IMR-90 (cell line): ENCODE results near the gene SLC27A2. TPM values are rescaled to one million over a fixed set of nuclear protein-coding genes. Genes with fewer than 3 reads are reported as not detected.
"Not testable (repeated sequence)": the region's sequence is repeated elsewhere in the genome, so short reads cannot be mapped to it uniquely, and the experiment has no call there.

Experiments used
- ATAC-seq: fragments of 200-7000 bp; cut with Tn5 transposase; 2 replicates; pipeline ENCODE4 v1.9.1; 2020; ENCODE audit warnings: low read depth, mild to moderate bottlenecking, moderate library complexity
- BruUV-seq: library from RNA; stranded (reverse); fragments of 400-500 nt; replicated peaks from 2 replicates; lab custom pipeline; 2021; lab: Mats Ljungman, UMichigan
- CTCF ChIA-PET: fragments of 300-600 bp; formaldehyde crosslinking; extraction: SDS; loops from one replicate; lab custom pipeline; 2021; ENCODE audit warnings: antibody characterized with exemption; lab: Yijun Ruan, JAX
- POLR2A ChIA-PET: fragments of 300-600 bp; sonication (Branson Sonifier 250); formaldehyde crosslinking; loops from one replicate; lab custom pipeline; 2022; ENCODE audit warnings: antibody characterized with exemption; ENCODE audit not compliant: unreplicated experiment; lab: Charles Lee
- DNase-seq: peaks from one replicate; pipeline ENCODE4 v3.0.0; 2013
- H2AFZ ChIP-seq: replicated peaks from 2 replicates; pipeline ENCODE3; 2013; ENCODE audit warnings: low read length, mild to moderate bottlenecking; ENCODE audit not compliant: poor library complexity
- H2AK5ac ChIP-seq: 2 replicates; pipeline ENCODE4 v1.6.1; 2013; ENCODE audit warnings: low read depth, low read length, inconsistent platforms
- H2AK9ac ChIP-seq: replicated peaks from 2 replicates; pipeline ENCODE3; 2013; ENCODE audit warnings: mild to moderate bottlenecking, low read depth, low read length, moderate library complexity; ENCODE audit not compliant: poor library complexity
- H2BK120ac ChIP-seq: 2 replicates; pipeline ENCODE4 v1.6.1; 2013; ENCODE audit warnings: low read depth, low read length, inconsistent platforms
- H2BK15ac ChIP-seq: 3 replicates; pipeline ENCODE4 v1.6.1; 2013; ENCODE audit warnings: low read depth, low read length, inconsistent platforms
- H2BK20ac ChIP-seq: 2 replicates; pipeline ENCODE4 v1.6.1; 2013; ENCODE audit warnings: low read depth, mild to moderate bottlenecking, inconsistent platforms, low read length, moderate library complexity
- H2BK5ac ChIP-seq: 2 replicates; pipeline ENCODE4 v1.6.1; 2013; ENCODE audit warnings: mild to moderate bottlenecking, low read depth, low read length, inconsistent platforms; ENCODE audit not compliant: poor library complexity, severe bottlenecking
- H3K14ac ChIP-seq: replicated peaks from 2 replicates; pipeline ENCODE4 v1.6.1; 2013; ENCODE audit warnings: low read depth, low read length, inconsistent platforms
- H3K18ac ChIP-seq: 2 replicates; pipeline ENCODE4 v1.6.1; 2013; ENCODE audit warnings: low read depth, low read length, control low read depth
- H3K23ac ChIP-seq: 2 replicates; pipeline ENCODE4 v1.6.1; 2013; ENCODE audit warnings: low read depth, low read length, inconsistent platforms
- H3K27ac ChIP-seq: 2 replicates; pipeline ENCODE4 v1.5.1; 2013; ENCODE audit warnings: mild to moderate bottlenecking, control low read depth, low read length; ENCODE audit not compliant: insufficient read depth
- H3K27me3 ChIP-seq: 2 replicates; pipeline ENCODE4 v1.6.1; 2013; ENCODE audit warnings: low read length; ENCODE audit not compliant: control insufficient read depth, insufficient read depth
- H3K36me3 ChIP-seq: 2 replicates; pipeline ENCODE4 v1.6.1; 2013; ENCODE audit warnings: low read length, mixed read lengths; ENCODE audit not compliant: control insufficient read depth, insufficient read depth
- H3K4ac ChIP-seq: 2 replicates; pipeline ENCODE4 v1.6.1; 2013; ENCODE audit warnings: low read depth, low read length, inconsistent platforms
- H3K4me1 ChIP-seq: 2 replicates; pipeline ENCODE4 v1.6.1; 2013; ENCODE audit warnings: low read length, mixed read lengths; ENCODE audit not compliant: control insufficient read depth, insufficient read depth
- H3K4me2 ChIP-seq: 2 replicates; pipeline ENCODE4 v1.6.1; 2013; ENCODE audit warnings: low read depth, mild to moderate bottlenecking, control low read depth, low read length, moderate library complexity
- H3K4me3 ChIP-seq: 2 replicates; pipeline ENCODE4 v1.5.1; 2013; ENCODE audit warnings: low read depth, mild to moderate bottlenecking, control low read depth, low read length, moderate library complexity; ENCODE audit not compliant: insufficient read depth
- H3K56ac ChIP-seq: 2 replicates; pipeline ENCODE4 v1.6.1; 2013; ENCODE audit warnings: low read length, inconsistent platforms; ENCODE audit not compliant: insufficient read depth; ENCODE audit errors: extremely low read depth
- H3K79me1 ChIP-seq, 2 experiments: 2 replicates each; pipeline ENCODE4 v1.6.1; 2013; ENCODE audit warnings: low read length in 2 of 2, inconsistent platforms in 1 of 2, low read depth in 1 of 2
- H3K9ac ChIP-seq: 2 replicates; pipeline ENCODE4 v1.6.1; 2013; ENCODE audit warnings: low read depth, low read length, control low read depth
- H3K9me1 ChIP-seq: 2 replicates; pipeline ENCODE4 v1.6.1; 2013; ENCODE audit warnings: low read length, inconsistent platforms; ENCODE audit not compliant: insufficient read depth
- H3K9me3 ChIP-seq: 2 replicates; pipeline ENCODE4 v1.6.1; 2013; ENCODE audit warnings: low read length; ENCODE audit not compliant: control insufficient read depth, insufficient read depth
- H4K20me1 ChIP-seq: 2 replicates; pipeline ENCODE4 v1.6.1; 2013; ENCODE audit warnings: low read length, inconsistent platforms; ENCODE audit not compliant: insufficient read depth
- H4K5ac ChIP-seq: 2 replicates; pipeline ENCODE4 v1.6.1; 2013; ENCODE audit warnings: mild to moderate bottlenecking, low read depth, low read length, control low read depth
- H4K8ac ChIP-seq, 2 experiments: 2 replicates each; pipeline ENCODE4 v1.6.1; 2013; ENCODE audit warnings: low read depth in 2 of 2, low read length in 2 of 2, control low read depth in 1 of 2, inconsistent platforms in 1 of 2
- H4K91ac ChIP-seq: 2 replicates; pipeline ENCODE4 v1.6.1; 2013; ENCODE audit warnings: low read depth, low read length, inconsistent platforms; ENCODE audit not compliant: insufficient read depth
- BHLHE40 ChIP-seq: fragments of 150-350 bp; IDR thresholded peaks from 2 replicates; pipeline ENCODE4 v1.6.1; 2016; ENCODE audit warnings: mild to moderate bottlenecking, low read depth, low read length
- CEBPB ChIP-seq: IDR thresholded peaks from 2 replicates; pipeline ENCODE4 v1.6.1; 2012; ENCODE audit warnings: low read depth, low read length, improper control_type of control experiment
- CHD1 ChIP-seq: IDR thresholded peaks from 2 replicates; pipeline ENCODE4 v1.6.1; 2012; ENCODE audit warnings: low read depth, low read length, improper control_type of control experiment
- FOS ChIP-seq: fragments of 150-350 bp; IDR thresholded peaks from 2 replicates; pipeline ENCODE4 v1.6.1; 2016; ENCODE audit warnings: low read depth, low read length
- MXI1 ChIP-seq: IDR thresholded peaks from 2 replicates; pipeline ENCODE4 v1.6.1; 2012; ENCODE audit warnings: low read depth, mild to moderate bottlenecking, low read length, moderate library complexity, borderline replicate concordance
- POLR2A ChIP-seq: IDR thresholded peaks from 2 replicates; pipeline ENCODE4 v1.6.1; 2012; ENCODE audit warnings: mild to moderate bottlenecking, low read depth, low read length
- RAD21 ChIP-seq: IDR thresholded peaks from 2 replicates; pipeline ENCODE4 v1.6.1; 2012; ENCODE audit warnings: low read length, improper control_type of control experiment
- RCOR1 ChIP-seq: IDR thresholded peaks from 2 replicates; pipeline ENCODE4 v1.6.1; 2012; ENCODE audit warnings: mild to moderate bottlenecking, low read length, improper control_type of control experiment; ENCODE audit not compliant: insufficient replicate concordance
- RFX5 ChIP-seq: IDR thresholded peaks from 2 replicates; pipeline ENCODE4 v1.8.0; 2012; ENCODE audit warnings: low read depth, mild to moderate bottlenecking, low read length, moderate library complexity
- SMC3 ChIP-seq: fragments of 150-350 bp; IDR thresholded peaks from 2 replicates; pipeline ENCODE4 v1.6.1; 2016; ENCODE audit warnings: low read depth, mild to moderate bottlenecking, antibody characterized with exemption, low read length, moderate library complexity
- WGBS, 2 experiments: methylation state at CpG; one replicate each; pipeline versions ENCODE4 v1.1.5 to v1.1.7; 2013; ENCODE audit warnings: missing lambda C conversion rate in 2 of 2; ENCODE audit not compliant: insufficient read length in 1 of 2; ENCODE audit errors: extremely low coverage in 2 of 2; 5-methylcytosine and 5-hydroxymethylcytosine counted together
- dilution Hi-C: fragments of 300-500 bp; cut with HindIII; formaldehyde crosslinking; loops from one replicate; pipeline ENCODE4 v1.14.3; 2018; ENCODE audit warnings: low sequenced_read_pairs; ENCODE audit not compliant: unreplicated experiment
- in situ Hi-C: fragments of 300-500 bp; cut with MboI; formaldehyde crosslinking; loops from 3 replicates; pipeline ENCODE4 v1.14.3; 2019; ENCODE audit warnings: low sequenced_read_pairs, inconsistent platforms, mixed read lengths
- intact Hi-C: fragments of 100-400 bp; cut with micrococcal nuclease; formaldehyde crosslinking; loops from 2 replicates; pipeline ENCODE4 v1.10.0; 2022
- polyA plus RNA-seq, 3 experiments: library from polyadenylated mRNA; depleted of rRNA; stranded (reverse); fragments of >200 nt; gene quantifications; 2 replicates each; pipeline ENCODE4 v1.2.3, GENCODE V29; 2012; ENCODE audit warnings: low replicate concordance in 1 of 3
- total RNA-seq: library from RNA; depleted of rRNA; stranded (reverse); fragments of >200 nt; gene quantifications from 2 replicates; pipeline ENCODE4 v1.2.3, GENCODE V29; 2012
- TF ChIP-seq, protein P1 (sequence below): fragments of 150-350 bp; IDR thresholded peaks from 2 replicates; pipeline ENCODE4 v1.6.1; 2017; ENCODE audit warnings: mild to moderate bottlenecking, antibody characterized with exemption, low read length, low read depth
- TF ChIP-seq, protein P2 (sequence below): fragments of 150-350 bp; IDR thresholded peaks from 2 replicates; pipeline ENCODE4 v1.6.1; 2016; ENCODE audit warnings: low read depth, mild to moderate bottlenecking, low read length, moderate library complexity, borderline replicate concordance

SLC27A2 gene
- total and polyA plus RNA-seq, 2 of the 4 experiments (the other 2 are of a cell fraction): under 0.01 TPM; not detected in 1

DNA sequence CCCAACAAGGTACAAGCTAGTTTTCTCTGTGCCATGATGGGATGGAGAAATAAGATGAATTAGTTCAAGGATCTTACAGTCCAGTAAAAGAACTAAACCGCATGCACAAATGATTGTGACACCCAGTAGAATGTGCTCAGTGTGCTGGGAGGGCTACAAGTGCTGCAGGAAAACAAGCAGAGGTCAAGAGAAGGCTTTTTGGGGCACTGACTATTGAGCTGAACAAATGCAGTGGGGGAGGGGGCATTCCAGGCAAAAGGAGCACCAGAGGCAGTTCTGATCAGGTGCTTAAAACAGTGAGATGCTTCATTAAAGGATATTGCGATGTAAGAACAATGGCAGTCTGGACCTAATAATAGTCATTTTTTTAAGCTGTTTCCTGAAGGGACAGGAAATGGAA lies 6.0 kb downstream of the SLC27A2 start:
- no peak for ATAC-seq

DNA sequence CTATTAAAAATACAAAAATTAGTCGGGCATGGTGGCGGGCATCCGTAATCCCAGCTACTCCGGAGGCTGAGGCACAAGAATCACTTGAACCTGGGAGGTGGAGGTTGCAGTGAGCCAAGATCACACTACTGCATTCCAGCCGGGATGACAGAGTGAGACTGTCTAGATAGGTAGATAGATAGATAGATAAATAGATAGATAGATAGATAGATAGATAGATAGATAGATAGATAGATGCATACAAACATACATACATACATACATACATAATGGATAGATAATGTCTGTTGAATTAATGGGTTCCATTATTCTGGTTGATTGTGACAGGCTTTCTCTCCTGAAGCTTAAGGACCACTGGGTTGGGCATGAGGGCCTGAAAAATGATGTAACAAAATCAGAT lies 6.8 kb downstream of the SLC27A2 start:
- in situ Hi-C loops, H2AK9ac ChIP-seq, H3K18ac ChIP-seq, intact Hi-C loops, BruUV-seq, H3K27ac ChIP-seq, H3K4ac ChIP-seq, H3K4me1 ChIP-seq, DNase-seq, H3K23ac ChIP-seq, H3K9ac ChIP-seq, H3K56ac ChIP-seq, H2BK15ac ChIP-seq, H2AK5ac ChIP-seq, H2AFZ ChIP-seq, H4K5ac ChIP-seq, H3K36me3 ChIP-seq, H3K79me1 ChIP-seq, H3K9me3 ChIP-seq, dilution Hi-C loops, H3K14ac ChIP-seq, POLR2A ChIA-PET, ATAC-seq, H2BK120ac ChIP-seq, CTCF ChIA-PET, H3K9me1 ChIP-seq, H3K4me3 ChIP-seq, H4K91ac ChIP-seq, H4K20me1 ChIP-seq, H3K4me2 ChIP-seq, H2BK20ac ChIP-seq, H4K8ac ChIP-seq, H2BK5ac ChIP-seq: not testable (repeated sequence)
- peaks cover 12% of the 10 kb centered on the region for H3K27me3 ChIP-seq
- no CpG with 5 or more reads among the region's 5 CpGs for WGBS, 2 experiments

More for the DNA sequence above, 6.0 kb downstream of the SLC27A2 start:
- Histone ChIP-seq H3K4me2 (no peak overlapping the region), H3K4ac (no peak overlapping the region), H3K56ac (no peak overlapping the region), H2BK20ac (no peak overlapping the region), H3K27me3 (peaks cover 18% of the 10 kb centered on the region), H3K9me3 (no peaks in the 10 kb centered on the region), H3K9ac (no peak overlapping the region), H3K4me1 (no peaks in the 10 kb centered on the region), H2BK5ac (no peak overlapping the region), H3K23ac (no peak overlapping the region), H3K4me3 (no peak overlapping the region), H2AFZ (no peak overlapping the region), H4K91ac (no peak overlapping the region), H3K36me3 (no peaks in the 10 kb centered on the region), H2BK120ac (no peak overlapping the region), H3K14ac (no peak overlapping the region), H3K9me1 (no peaks in the 10 kb centered on the region), H2AK9ac (no peak overlapping the region), H2AK5ac (no peak overlapping the region), H4K8ac (no peak overlapping the region), H3K27ac (no peak overlapping the region), H3K79me1 (no peaks in the 10 kb centered on the region), H2BK15ac (no peak overlapping the region), H3K18ac (no peak overlapping the region), H4K5ac (no peak overlapping the region), H4K20me1 (no peaks in the 10 kb centered on the region)
- intact Hi-C loops (no loop called here), in situ Hi-C loops (no loop called here), dilution Hi-C loops (no loop called here)
- TF ChIP-seq POLR2A: no peak
- TF ChIP-seq, protein P1, sequence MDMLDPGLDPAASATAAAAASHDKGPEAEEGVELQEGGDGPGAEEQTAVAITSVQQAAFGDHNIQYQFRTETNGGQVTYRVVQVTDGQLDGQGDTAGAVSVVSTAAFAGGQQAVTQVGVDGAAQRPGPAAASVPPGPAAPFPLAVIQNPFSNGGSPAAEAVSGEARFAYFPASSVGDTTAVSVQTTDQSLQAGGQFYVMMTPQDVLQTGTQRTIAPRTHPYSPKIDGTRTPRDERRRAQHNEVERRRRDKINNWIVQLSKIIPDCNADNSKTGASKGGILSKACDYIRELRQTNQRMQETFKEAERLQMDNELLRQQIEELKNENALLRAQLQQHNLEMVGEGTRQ: no peak
- no peak for TF ChIP-seq RCOR1
- no peak for TF ChIP-seq CHD1
- TF ChIP-seq FOS: no peak
- TF ChIP-seq CEBPB: no peak
- no peak for TF ChIP-seq RAD21
- TF ChIP-seq, protein P2, sequence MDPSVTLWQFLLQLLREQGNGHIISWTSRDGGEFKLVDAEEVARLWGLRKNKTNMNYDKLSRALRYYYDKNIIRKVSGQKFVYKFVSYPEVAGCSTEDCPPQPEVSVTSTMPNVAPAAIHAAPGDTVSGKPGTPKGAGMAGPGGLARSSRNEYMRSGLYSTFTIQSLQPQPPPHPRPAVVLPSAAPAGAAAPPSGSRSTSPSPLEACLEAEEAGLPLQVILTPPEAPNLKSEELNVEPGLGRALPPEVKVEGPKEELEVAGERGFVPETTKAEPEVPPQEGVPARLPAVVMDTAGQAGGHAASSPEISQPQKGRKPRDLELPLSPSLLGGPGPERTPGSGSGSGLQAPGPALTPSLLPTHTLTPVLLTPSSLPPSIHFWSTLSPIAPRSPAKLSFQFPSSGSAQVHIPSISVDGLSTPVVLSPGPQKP: no peak
- TF ChIP-seq MXI1: no peak
- no peak for TF ChIP-seq RFX5
- no peak for TF ChIP-seq SMC3
- no peak for TF ChIP-seq BHLHE40
- BruUV-seq: no TSS peak
- 90% methylated on average over 2 of the region's 2 CpGs; no CpG with 5 or more reads in 1 of the 2 experiments for WGBS, 2 experiments
- ChIA-PET POLR2A (interaction anchor here (0.6 kb wide), 1 partner anchor 1949 kb away, joined by 4 read pairs; no protein-coding TSS in a partner anchor), CTCF (no interaction called here)
- DNase-seq: no peak
